HL-60/S4 treated with retinoic acid at 250 ng/mL for 4 days and 3 days (cell line): Measurements from ENCODE around the gene MLPH.
"Not testable (repeated sequence)": the region's sequence is repeated elsewhere in the genome, so short reads cannot be mapped to it uniquely, and the experiment has no call there.

Experiments
- in situ Hi-C: fragments of 300-500 bp; cut with MboI; formaldehyde crosslinking; loops from 2 replicates; pipeline ENCODE4 v1.7.0; 2022; ENCODE audit warnings: low sequenced_read_pairs

The MLPH gene

DNA sequence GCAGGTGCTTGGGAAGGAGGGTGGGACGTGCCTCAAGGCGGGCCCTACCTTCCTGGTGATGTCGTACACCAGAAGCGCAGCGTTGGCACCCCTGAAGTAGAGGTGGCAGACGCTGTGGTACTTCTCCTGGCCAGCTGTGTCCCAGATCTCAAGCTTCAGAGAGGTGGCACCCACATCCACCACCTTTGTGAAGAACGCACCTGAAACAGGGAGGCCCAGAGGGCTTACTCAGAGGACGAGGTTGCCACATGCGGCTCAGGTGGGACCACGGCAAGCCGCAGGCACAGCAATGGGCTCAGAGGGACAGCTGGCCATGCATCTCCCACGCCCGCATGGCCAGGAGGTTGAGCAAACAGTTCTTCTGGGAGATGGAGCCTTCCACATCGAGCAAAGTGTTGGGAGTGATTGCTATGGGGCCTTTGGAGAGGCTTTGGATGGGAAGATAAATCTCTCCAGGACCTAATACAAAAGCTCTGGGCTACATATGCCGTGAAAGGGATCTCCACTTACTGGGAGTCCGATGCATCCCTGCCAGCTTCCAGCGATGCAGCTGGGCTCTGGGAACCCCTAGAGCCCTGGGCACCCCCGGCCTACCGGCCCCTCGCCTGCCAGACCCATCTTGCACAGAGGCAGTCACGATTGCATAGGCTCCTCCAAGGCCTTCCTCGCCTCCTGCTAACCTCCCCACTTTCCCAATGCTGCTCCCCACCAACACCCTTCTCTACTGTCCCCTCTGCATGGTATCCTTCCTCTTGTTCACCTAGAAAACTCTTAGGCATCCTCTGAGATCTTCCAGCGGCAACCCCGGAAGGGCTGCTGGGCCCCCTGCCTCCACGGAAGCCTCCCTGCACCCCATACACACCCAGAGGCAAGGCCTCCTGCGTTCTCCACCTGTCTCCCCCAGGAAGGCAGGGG lies 91.2 kb downstream of the MLPH start:
- in situ Hi-C loops = no loop called here

DNA sequence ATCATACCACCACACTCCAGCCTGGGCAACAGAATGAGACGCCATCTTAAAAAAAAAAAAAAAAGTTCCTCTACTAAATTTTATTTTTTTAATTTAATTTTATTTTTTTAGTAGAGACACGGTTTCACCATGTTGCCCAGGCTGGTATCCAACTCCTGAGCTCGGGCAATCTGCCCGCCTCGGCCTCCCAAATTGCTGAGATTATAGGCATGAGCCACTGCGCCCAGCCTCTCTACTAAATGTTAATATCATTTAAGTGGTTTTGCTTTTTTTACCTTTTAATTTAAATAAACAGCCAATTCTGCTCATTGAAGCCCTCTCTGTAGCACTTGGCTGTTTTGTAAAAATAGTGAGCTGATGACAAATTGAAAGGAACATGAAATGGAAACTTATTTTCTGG lies 94.3 kb downstream of the MLPH start:
- in situ Hi-C loops = no loop called here

DNA sequence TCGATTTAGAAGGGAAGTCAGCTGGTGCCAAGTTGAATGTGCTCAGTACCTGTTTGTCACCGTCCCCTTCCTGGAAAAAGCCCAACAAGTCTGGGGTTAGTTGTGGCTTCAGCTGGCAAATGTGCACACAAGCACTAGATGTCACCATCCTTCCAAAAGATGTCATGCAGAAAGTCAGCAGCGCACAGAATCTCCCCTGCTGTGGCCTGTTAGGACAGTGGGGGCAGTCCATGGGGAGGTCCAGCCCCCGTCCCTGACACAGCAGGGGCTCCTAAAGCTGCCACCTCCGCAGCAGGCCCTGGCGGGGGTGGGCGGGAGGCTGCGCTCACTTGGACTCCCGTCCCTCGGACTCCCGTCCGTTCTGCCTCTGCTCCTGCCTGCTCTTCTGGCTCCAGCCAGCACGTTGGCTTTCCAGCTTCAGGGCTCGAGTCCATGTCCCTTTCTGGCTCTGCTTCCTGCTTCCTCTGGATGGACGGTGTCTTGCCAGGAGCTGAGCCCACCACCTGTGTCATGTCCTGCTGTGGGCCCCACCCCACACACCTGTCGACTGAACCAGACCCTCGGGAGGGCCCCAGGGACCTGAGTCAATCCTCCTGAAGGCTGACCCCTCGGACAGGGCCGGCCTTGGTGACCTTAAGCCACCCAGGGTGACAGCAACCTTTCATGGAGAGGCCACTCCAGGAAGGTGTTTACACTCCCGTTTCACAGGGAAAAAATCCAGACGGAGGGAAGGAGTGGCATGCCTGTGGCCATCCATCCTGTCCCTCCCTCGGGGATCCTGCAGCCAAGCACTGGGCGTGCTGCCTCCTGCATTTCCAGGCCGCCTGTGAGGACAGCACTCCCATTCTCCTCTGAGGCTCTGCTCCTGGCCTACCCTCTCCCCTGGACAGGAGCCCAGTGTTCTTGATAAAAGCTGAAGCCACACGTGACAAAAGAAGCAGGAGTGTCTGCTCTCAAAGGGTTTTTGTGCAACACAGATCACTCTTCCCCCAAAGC lies 95.0 kb downstream of the MLPH start:
- in situ Hi-C loops = no loop called here

DNA sequence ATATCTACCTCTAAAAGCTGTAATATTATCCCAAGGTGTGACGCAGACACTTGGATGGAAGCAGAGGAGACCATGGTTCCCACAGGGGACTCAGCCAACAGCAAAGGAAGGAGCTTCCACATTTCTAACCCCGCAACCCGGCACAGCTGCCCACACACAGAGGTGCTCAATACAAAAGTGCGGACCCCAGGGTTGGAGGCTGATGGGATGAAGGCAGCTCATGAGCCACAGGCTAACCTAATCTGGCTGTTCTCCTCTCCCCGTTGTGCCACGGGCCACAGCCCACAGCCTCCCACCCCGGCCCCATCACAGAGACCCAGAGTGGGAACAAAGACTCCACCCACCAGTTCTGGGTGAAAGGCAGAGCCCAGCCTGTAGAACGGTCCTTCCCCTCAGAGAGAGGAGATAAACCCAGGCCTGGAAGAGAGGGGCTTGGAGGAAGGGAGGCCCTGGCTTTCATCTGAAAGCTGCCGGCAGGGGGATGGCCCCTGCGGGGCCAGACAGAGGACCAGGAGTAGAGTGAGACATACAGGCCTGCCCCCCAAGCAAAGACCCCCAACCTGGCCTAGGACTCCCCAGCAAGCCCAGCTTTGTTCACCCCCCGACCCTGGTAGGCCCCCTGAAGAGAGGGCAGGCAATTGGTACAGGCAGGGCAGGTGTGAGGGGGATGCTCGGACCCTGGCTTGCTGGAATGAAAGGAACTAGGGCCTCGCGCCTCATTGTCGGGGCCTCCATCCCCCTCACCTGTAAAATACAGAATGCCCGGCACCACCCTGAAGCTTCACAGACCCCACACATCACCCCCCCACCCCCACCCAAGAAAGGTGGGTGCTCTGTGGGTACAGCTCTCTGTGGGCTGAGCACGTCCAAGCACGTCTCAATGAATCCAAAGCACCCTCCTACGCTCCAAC lies 96.6 kb downstream of the MLPH start:
- in situ Hi-C loops = no loop called here

DNA sequence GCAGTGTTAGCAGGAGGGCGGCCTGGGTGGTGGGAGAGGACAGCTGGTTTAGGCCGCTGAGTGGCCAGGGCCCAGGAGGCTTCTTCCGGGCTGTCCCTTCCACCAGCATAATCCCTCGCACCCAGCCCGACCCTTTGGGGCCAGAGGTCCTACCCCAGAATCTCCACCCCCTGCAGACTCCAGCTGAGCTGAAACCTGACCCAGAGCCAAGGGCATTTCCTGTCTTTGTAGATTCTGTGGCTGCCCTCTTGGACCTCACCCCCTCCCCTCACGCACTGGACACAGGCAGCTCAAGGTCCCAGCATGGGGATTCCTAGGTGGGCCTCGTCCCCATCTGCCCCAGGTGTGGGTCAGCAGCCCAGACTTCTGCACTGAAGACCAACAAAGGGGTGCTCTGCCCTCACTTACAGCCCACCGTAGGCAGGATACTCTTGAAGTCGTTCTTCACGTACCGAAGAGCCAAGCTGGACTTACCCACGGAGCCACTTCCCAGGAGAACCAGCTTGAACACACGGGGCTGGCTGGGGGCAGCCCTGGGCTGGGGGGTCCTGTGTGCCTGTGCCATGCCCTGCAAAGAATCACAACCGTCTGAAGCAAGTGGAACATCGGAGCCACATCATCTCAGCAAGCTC lies 98.7 kb downstream of the MLPH start:
- in situ Hi-C loops = no loop called here

DNA sequence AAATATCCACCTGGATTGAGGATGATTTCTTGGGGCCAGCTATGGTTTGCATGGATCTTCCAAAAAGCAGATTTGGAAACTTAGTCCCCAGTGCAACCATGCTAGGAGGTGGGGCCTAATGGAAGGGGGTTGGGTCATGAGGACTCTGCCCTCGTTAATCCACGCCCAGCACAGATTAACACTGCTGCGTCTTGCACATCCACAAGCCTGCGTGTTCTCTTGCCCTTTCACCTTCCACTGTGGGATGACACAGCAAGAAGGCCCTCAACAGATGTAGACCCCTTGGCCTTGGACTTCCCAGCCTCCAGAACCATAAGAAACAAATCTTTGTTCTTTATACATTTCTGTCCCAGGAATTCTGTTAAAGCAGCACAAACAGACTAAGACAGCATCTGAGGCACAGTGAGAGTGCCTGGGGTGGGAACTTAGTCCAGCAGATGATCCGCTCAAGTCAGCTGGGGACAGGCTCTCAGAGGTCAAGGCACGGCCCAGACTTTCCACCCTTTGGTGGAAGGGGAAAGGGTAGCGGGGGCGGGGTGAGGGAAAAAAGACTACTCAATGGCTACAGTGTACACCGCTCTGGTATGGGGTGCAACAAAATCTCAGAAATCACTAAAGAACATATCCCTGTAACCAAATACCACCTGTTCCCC lies 101.1 kb downstream of the MLPH start:
- in situ Hi-C loops = no loop called here

DNA sequence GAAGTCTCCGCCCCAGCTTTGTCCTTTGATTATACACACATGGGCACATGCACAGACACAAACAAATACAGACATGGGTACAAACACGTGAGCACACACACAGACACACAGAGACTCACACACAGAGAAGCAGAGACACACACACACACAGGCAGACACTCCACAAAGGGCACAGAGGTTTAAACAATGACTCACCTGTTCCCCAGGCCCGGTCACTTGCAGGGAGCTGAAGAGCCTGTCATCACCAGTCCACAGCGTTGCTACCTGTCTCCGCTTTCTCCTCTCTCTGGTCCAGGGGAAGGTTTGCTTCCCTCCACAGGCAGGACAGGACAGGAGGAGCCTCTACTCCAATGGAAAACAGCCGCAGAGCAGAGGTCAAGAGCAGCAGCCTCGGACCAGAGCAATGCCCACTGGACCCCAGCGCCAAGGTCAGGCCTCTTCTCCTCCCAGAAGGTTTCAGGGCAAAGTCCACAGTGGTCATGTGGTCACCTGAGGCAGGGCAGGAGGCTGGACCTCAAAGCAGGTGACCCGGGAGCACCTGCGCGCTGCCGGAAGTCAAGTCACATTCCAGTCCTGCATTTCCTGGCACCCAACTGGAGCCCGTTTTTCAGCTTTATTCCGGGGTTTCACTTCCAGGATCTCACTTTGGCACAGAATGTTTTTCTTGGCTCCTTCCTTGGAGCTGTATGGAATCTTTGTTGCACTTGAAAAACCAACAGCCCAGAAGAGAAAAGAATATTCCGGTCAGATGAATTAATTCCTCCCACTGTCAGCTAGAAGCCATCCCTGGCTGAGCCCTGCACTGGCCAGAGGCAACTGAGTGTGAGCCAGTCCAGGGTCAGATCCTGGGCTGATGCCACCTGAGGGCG lies 103.5 kb downstream of the MLPH start, which contains the start of gene RAB17:
Gene RAB17 (minus strand): TSS at position 463 of the 869 bp plus-strand sequence. CDS start 4,580 bp downstream, outside the sequence.
- in situ Hi-C loops = no loop called here

DNA sequence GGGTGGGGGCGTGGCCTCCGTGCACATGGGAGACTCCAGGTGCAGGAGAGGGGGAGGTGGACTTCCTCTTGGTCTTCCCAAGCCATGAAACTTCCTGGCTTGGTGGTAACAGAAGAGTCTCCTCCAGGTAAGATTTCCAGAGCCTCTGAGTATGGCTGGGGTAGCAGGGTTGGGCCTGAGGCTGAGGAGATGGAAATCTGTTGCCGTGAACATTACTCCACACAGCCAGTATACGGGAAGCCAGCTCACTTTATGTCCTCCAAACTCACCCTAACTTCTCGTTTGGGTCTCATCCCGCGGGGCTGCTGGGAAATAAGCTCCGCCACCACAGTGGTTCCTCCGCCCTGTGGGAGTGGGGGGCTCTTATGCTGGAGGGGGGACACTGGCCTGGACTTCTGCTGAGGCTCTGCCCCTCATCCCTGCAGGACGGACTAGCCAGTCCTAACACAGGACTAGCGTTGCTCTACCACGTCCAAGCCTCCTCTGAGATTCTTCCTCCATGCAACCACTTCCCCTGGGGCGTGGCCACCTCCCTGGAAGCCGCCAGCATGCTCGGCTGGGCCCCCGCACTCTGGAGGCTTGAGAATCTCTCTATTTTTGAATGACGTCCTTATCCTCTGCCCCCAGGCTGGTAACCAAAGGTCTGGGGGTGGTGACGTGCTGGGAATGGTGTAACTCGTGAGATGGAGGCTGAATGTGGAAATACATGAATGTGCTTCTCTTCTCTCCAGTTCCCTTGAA lies 104.3 kb downstream of the MLPH start:
- in situ Hi-C loops = no loop called here

DNA sequence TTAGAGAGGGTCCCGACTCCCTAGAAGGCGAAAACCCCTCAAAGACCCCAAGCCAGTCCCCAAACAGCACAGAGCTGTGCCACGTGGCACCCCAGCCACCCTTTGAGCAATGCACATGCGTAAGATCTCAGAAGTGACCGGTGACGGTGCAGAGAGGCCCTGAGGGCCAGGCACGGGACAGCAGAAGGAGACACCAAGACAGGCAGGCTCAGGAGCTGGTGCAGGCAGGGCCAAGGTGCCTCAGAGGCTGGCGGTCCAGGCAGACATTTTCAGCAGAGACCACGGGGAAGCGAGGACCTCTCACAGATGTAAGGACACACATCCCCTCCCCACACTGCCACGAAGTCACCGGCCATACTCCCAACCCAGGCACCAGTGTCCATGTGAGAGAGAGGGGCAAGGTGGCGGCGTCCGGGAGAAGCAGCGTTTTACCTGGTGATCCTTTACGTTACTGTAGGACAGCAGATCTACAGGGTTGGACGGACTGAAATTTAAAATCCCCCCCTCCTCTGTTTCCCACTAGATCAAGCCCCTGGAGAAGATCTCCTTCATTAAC lies 105.5 kb downstream of the MLPH start:
- in situ Hi-C loops = no loop called here

DNA sequence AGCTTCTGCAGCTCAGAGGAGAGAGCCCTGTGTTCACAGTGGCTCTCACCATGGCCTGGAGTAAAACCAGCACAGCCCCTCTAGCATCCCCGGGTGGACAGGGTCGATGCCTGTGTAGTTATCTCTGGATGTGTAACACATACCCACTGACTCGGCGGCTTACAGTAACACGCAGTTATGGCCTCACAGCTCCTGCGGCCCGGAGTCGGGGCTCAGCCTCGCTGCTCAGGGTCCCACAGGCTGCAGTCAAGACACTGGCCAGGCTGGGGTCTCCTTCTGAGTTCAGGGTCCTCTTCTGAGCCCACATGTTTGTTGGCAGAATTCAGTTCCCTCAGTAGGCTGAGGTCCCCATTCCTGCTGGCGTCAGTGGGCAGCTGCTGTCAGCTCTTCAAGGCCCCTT lies 106.0 kb downstream of the MLPH start:
- in situ Hi-C loops = no loop called here

DNA sequence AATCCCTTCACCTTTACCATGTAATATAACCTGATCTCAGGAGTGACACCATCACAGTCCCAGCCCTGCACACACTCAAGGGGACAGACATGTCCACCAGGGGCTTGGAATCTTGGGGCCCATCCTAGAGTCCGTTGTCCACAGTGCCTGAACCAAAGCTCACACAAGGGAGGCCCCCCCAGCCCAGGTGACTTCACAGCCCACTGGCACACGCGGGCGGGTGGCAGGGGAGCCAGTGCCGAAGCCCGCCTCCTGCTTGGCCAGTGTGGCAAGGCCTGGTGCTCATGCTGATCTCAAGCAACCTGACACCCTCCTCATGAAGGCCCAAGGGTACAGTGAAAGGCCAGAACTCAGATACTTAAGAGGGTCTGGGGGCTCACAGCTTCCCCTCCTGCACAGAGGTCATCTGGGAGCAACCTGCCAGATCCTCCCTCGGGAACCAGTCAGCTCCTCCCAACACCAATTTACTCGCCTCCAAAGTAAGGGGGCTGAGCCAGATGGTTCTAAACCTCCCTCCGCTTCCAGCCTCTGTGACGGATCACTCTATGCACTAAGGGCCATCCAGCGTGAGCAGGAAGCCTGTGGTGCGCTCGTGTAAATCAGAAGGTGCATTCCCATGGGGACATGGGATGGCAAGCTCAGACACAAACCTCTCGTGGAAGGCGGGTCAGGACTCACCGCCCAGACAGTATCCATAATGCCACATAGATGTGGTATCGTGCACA lies 106.7 kb downstream of the MLPH start:
- in situ Hi-C loops = no loop called here

DNA sequence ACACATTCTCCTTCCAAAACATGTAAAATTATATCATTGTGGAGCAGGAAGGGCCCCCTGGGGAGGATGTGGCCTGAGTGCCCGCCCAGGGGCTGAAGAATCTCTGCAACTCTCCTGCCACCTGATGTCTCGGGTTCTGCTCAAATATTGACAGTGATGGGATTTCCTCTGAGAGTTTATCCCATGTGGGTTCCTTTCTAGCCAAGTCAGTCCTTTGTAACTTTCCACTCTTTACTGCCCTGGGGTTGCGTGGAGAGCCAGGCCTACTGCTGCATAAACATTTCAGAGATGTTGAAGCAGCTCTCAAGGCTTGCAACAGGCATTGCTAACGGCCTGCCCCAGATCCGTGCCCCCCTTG lies 107.4 kb downstream of the MLPH start:
- in situ Hi-C loops = no loop called here

DNA sequence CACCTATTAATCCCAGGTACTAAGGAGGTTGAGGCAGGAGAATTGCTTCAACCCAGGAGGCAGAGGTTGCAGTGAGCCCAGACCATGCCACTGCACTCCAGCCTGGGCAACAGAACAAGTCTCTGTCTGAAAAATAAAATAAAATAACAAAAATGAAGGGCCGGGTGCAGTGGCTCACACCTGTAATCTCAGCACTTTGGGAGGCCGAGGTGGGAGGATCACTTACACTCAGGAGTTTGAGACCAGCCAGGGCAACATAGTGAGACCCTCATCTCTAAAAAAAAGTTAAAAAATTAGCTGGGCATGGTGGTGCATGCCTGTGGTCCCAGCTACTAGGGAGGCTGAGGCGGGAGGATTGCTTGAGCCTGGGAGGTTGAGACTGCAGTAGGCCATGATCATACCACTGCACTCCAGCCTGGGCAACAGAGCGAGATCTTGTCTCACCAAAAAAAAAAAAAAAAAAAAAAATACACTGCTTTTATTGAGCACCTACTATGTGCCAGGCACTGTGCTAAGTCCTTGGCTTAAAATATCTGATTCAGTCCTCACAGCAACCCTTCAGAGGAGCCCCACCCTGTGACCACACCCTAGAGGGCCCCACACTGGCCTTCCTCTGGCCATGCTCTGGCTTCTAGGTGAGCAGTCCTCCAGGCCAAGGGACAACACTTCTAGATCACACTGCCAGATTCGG lies 108.9 kb downstream of the MLPH start:
- in situ Hi-C loops = not testable (repeated sequence)

DNA sequence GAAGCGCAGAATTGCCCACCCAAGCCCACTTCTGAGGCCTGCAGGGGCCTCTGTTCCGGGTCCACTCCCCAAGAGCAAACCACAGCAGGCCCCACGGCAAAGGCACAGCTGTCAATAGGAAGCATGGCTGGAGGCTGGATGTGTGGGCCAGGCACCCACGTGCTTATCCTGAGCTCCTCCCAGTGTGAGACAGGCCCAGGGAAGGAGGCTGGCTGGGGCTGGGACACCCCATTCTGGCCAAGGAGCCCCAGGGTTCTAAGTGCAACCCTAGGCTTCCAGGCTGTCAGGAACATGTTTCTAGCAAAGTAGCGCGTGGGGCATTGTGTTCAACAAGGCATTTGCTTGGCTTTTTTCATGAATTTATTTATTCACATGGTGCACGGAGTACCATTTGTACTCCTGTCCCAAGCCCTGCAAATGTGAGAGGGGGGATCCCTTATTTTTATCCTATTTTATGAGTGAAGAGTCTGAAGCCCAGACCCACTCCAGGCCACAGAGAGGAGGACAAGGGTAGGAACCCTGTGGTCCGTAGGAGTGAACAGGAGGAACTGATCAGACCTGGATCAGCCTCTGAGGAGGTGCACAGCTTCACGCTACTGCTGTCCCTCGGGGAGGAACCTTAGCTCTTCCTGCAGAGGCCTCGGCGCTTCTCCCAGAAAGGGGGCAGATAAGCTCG lies 109.6 kb downstream of the MLPH start:
- in situ Hi-C loops = no loop called here

DNA sequence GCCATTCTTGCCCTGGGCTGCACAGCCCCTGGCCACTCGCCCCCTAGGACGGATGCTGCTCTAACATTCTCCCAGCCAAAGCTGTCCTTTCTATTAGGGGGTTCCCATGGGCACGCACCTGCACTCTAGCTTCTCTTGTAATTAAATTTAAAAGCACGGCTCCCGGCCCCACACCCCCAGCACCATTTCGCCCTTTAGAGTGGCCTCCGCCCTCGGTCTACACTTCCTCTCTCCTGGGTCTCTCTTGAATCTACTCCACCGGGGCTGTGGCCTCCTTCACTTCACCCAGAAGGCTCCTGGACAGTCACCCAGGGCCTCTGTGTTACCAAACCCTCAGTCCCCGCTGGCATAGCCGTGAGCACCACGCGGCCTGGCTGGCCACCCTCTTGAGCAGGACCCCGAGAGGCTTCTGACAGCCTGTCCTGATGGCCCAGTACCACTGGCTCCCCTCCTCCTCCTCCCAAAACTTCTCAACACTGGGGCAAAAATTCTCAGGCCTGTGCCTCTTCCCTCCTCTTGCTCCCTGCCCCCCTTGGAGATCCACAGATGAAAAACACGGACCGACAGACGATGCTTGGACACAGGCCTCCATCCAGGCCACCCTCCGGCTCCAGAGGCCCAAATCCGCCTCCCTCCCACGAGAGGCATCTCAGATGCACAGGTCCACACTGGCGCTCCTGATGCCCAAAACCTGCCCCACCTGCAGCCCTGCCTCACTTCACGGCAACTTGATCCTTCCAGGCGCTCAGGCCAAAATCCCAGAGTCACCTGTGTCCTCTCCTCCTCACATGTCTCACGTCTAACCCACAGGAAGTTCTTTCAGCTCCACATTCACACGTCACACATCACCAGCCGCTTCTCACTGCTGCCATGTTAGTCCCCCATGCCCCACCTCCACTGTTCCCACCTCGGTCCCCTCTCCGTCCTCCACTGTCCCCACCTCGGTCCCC lies 110.4 kb downstream of the MLPH start:
- in situ Hi-C loops = no loop called here
